Right atrium auricular region (tissue), 2 donors: Measurements from ENCODE around the gene PRDM5. TPM values are rescaled to one million over a fixed set of nuclear protein-coding genes. Genes with fewer than 3 reads are reported as not detected.
A peak's percentile ranks its signal among the peaks of the same experiment; 100 is the strongest.

ENCODE experiments used
- DNase-seq: peaks from one replicate; pipeline ENCODE4 v3.0.0-alpha.2; 2019; ENCODE audit warnings: low spot score
- H3K27ac ChIP-seq, 2 donors: fragments of 200-600 bp; sonication (generic); 1 replicate in 1 of 2; 2 replicates in 1 of 2; pipeline ENCODE4 v1.5.1; 2016 to 2019
- H3K27me3 ChIP-seq, 2 donors: fragments of 200-600 bp; sonication (generic); one replicate each; pipeline versions ENCODE4 v1.5.1 to v1.6.0; 2017 to 2019
- H3K36me3 ChIP-seq: fragments of 200-600 bp; sonication (generic); one replicate; pipeline ENCODE4 v1.5.1; 2016
- H3K4me1 ChIP-seq, 2 donors: fragments of 200-600 bp; sonication (generic); one replicate each; pipeline versions ENCODE4 v1.5.1 to v1.6.0; 2017 to 2019
- H3K4me3 ChIP-seq, 2 donors: fragments of 200-600 bp; sonication (generic); 1 replicate in 1 of 2; 2 replicates in 1 of 2; pipeline ENCODE4 v1.5.1; 2017 to 2019; ENCODE audit warnings: mild to moderate bottlenecking in 1 of 2, moderate library complexity in 1 of 2
- H3K9me3 ChIP-seq, 2 donors: fragments of 200-600 bp; sonication (generic); one replicate each; pipeline ENCODE4 v1.5.1; 2019
- total RNA-seq, 2 donors: library from RNA; depleted of rRNA; stranded (reverse); fragments of >200 nt; gene quantifications; one replicate each; pipeline ENCODE4 v1.1.0, GENCODE V29; 2016
- TF ChIP-seq, protein P1 (sequence below), 2 donors: fragments of 200-600 bp; sonication (generic); IDR thresholded peaks; one replicate each; pipeline ENCODE4 v1.5.1; 2019; ENCODE audit warnings: antibody characterized with exemption in 2 of 2

Gene PRDM5
- total RNA-seq, 2 donors from 2014 or later, result 8.1 to 12.8 TPM

DNA sequence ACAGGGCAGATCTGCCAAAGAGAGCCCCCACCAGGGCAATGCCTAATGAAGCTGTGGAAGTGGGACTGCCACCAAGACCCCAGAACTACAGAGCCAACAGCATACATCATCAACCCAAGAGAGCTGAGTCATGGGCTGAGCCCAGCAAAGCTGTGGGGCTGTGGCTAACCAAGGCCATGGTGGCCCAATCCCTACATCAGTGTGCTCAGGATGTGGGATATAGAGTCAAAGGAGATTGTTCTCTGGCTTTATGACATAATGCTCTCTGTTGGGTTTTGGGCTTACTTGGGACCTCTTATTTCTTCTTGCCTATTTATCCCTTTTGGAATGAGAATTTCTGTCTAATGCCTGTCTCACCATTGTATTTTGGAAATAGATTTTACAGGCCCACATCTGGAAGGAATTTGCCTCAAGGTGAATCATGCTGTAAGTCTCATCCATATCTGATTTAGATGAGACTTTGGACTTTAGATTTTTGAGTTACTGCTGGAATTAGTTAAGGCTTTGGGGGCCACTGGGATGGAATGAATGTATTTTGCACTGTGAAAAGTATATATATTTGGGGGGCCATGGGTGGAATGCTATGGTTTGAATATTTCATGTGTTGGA is 5.4 kb upstream of the PRDM5 start:
- no peaks in the 10 kb centered on the region for H3K9me3 ChIP-seq
- no peak overlapping the region for H3K27ac ChIP-seq
- H3K27me3 ChIP-seq, result no peaks in the 10 kb centered on the region
- no peaks in the 10 kb centered on the region for H3K36me3 ChIP-seq
- DNase-seq, result no peak
- H3K4me3 ChIP-seq, result no peak overlapping the region
- H3K4me1 ChIP-seq, result no peaks in the 10 kb centered on the region
- TF ChIP-seq, protein P1, sequence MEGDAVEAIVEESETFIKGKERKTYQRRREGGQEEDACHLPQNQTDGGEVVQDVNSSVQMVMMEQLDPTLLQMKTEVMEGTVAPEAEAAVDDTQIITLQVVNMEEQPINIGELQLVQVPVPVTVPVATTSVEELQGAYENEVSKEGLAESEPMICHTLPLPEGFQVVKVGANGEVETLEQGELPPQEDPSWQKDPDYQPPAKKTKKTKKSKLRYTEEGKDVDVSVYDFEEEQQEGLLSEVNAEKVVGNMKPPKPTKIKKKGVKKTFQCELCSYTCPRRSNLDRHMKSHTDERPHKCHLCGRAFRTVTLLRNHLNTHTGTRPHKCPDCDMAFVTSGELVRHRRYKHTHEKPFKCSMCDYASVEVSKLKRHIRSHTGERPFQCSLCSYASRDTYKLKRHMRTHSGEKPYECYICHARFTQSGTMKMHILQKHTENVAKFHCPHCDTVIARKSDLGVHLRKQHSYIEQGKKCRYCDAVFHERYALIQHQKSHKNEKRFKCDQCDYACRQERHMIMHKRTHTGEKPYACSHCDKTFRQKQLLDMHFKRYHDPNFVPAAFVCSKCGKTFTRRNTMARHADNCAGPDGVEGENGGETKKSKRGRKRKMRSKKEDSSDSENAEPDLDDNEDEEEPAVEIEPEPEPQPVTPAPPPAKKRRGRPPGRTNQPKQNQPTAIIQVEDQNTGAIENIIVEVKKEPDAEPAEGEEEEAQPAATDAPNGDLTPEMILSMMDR (IDR thresholded peaks at IDR 0.05), result no peak

GRCh38 chr4:120926358-120927025 is 4.0 kb upstream of the PRDM5 start:
- no peaks in the 10 kb centered on the region for H3K9me3 ChIP-seq
- H3K27me3 ChIP-seq, result no peaks in the 10 kb centered on the region
- H3K4me3 ChIP-seq, result no peak overlapping the region
- H3K4me1 ChIP-seq, result peaks cover 0 to 2% of the 10 kb centered on the region in 2 donors
- H3K27ac ChIP-seq, result no peak overlapping the region
- TF ChIP-seq, protein P1 (IDR thresholded peaks at IDR 0.05), result no peak
- DNase-seq, result no peak
- H3K36me3 ChIP-seq, result no peaks in the 10 kb centered on the region

GRCh38 chr4:120924931-120925330 is 2.4 kb upstream of the PRDM5 start:
- TF ChIP-seq, protein P1 (IDR thresholded peaks at IDR 0.05), result no peak
- Histone ChIP-seq H3K36me3 (no peaks in the 10 kb centered on the region), H3K27ac (no peak overlapping the region), H3K9me3 (no peaks in the 10 kb centered on the region), H3K27me3 (no peaks in the 10 kb centered on the region), H3K4me3 (no peak overlapping the region), H3K4me1 (peaks cover 0 to 7% of the 10 kb centered on the region in 2 donors)
- no peak for DNase-seq

DNA sequence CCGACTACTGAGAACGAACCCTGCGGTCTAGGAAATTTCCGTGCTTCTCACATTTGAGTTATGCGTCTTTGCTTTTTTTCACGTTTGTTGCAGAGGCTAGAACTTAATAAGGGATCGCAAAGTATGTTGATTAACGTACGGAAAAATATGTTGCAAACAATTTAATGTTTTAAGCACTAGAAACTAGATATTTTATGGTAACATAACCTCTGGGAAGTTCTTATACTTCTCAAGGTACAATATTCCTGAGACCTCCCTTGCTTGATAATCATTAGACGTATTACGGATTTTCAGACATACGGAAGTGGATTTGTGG is 639 bp upstream of the PRDM5 start:
- Histone ChIP-seq H3K36me3 (no peaks in the 10 kb centered on the region), H3K27ac (peak overlapping the region; percentile 90 to 94), H3K9me3 (no peaks in the 10 kb centered on the region), H3K4me1 (peaks cover 0 to 17% of the 10 kb centered on the region in 2 donors), H3K27me3 (no peaks in the 10 kb centered on the region), H3K4me3 (peak overlapping the region; percentile 73 to 80)
- no peak for DNase-seq
- TF ChIP-seq, protein P1 (IDR thresholded peaks at IDR 0.05), result no peak

DNA sequence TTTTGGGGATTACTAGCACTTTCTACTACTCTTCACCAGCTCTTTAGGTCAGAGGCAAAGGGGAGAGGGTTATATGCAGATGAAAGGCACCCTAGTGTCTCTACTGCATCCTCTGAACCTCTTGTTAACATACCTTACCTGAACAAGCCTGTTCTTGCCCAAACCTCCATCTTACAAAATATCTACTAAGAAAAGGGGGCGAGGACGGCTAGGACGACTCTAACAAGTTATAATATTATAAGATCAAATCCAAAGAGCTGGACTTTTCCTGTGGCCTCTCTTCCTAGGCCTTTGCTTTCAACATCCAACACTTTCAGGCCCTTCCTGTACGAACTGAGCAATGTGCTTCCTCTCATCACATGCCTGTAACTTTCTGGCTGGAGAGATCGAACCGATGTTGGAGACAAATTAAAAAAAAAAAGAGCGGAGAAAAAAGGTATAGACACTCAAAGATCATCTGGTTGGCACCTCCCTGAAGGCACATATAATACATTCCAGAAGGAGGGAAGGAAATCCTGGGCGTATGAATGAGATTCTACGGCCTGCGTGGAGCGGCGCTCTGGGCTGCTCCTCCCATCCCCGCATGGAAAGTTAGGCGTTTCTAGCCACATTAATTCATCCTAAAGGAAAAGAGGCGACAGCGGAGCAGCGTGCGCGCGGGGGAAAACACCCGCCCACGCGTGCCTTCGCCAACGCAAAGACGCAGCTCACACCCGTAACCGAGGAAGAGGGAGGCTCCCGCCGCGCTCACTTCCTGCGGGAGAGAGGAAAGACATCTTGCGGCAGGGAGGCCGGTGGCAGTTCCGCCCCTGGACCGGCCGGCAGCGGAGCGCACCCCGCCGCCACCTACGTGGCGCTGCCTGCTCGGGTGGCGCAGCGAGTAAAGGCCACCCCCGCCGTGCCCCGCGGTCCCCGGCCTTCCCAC is 808 bp downstream of the PRDM5 start:
- Histone ChIP-seq H3K9me3 (no peaks in the 10 kb centered on the region), H3K36me3 (no peaks in the 10 kb centered on the region), H3K4me3 (peak overlapping the region; percentile 73 to 80), H3K4me1 (peaks cover 0 to 18% of the 10 kb centered on the region in 2 donors), H3K27ac (peak overlapping the region; percentile 90 to 94), H3K27me3 (no peaks in the 10 kb centered on the region)
- DNase-seq, result peak; percentile 77
- TF ChIP-seq, protein P1 (IDR thresholded peaks at IDR 0.05), result no peak
